Midbrain (tissue), 1 donor: ENCODE data around the gene DST.
A peak's percentile ranks its signal among the peaks of the same experiment; 100 is the strongest.
"Not testable (repeated sequence)": the region's sequence is repeated elsewhere in the genome, so short reads cannot be mapped to it uniquely, and the experiment has no call there.

Experiments used
- DNase-seq: peaks from one replicate; lab custom pipeline; 2025; lab: John Stamatoyannopoulos, UW

The DST gene

DNA sequence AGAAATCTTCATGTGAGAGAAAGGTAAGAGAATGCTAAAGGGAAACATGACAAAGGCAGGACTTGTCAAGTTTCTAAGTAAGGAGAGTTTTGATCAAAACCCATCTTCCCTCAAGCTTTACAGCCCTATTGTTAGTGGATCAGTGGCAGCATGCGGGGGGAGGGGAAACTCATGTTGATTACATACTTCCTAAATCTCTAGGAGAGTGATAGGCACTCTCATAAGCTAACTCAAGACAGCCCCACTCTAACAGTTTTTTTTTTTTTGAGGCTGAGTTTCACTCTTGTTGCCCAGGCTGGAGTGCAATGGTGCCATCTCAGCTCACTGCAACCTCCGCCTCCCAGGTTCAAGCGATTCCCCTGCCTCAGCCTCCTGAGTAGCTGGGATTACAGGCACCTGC lies 18.6 kb upstream of the DST start:
- not testable (repeated sequence) for DNase-seq

DNA sequence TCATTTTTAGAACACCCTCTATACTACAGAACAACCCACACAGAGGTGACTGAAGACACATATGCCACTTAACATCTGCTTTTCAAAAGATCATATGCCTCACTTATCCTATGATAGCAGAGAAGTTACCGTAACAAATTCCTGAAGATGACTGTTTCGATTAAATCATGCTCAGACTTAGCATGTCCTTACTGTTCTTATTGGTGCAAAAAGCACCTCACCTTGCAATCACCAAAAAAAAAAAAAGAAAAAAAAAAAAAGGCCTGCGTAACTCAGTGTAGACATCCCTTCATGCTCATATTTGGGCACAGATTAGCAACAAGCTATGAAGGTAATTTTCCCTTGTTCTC lies 17.7 kb upstream of the DST start:
- no peak for DNase-seq

DNA sequence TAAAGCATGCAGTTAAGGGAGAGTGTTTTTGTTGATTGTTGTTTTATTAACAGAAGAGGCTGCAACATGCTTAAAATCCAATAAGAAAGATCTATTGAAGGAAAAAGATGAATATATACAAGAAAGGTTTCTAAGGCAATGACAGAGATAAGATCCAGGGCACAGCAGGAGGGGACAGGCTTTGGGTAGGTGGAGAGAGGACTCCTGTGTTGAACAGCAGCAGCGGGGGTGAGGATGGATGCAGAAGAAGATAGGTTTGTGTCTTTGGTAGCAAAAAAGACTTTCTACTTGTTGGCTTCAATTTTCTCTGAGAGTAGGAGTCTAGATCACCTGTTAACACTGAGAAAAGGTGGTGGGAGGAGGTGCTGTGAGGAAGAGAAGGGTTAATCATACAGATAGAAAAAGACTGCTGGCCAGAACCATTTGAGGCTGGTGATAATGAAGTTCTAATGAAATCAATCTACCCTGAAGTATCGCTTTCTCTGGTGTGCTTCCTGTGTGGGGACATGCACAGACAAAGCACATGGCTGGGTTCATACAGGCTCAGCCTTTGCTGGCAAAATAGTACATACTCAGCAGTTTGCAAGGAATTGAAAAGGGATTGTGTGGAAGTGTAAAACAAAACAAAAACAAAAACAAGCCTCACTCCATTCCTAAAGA lies 17.2 kb upstream of the DST start:
- no peak for DNase-seq

DNA sequence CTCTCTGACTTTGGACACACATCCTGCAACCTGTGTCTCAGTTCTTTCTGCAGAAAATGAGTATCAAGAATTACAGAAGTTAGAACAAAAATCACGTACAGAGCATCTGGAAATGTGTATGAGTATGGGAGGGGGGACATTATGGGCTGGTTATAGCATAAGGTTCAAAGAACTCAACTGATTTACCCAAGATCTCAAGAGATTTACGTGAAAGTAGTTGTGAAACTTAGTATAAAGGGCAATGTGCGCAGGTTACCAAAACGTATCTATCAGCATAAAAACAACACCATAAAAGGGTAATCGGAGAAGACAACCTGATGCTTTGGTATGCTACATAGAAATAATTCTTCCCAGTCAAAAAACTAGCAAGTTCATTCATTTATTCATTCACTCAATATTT lies 15.6 kb upstream of the DST start:
- no peak for DNase-seq

DNA sequence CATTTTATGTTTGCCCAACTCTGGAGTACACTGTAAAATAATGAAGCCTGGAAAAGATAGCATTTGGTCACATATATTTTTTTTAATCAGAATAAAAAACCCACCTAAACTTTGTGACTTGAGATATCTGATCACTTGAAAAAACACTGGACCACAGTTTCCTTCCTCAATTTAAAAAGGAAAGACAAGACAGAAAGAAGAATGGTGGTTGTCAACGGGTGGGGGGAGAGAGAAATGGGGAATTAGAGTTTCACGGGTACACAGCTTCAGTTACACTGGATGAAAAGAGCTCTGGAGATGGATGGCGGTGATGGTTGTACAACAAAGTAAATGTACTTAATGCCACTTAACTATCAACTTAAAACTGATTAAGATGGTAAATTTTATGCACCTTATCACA lies 14.7 kb upstream of the DST start:
- DNase-seq: no peak

DNA sequence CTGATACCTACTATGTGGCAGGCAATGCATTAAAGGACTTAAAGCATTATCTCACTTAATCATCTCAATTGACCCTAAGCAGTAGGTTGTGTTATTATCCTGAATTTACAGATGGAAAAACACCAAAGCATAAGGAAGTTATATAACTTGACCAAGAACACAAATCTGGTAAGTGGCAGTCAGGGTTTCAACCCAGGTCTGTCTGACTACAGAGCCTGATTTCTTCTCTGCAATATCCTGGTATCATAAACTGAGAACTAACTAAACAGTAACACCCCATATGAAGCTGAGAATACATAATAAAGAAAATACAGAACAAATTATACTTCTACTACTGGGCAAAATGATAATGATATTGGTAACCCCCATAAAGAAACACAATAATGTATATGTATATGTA lies 13.8 kb upstream of the DST start:
- no peak for DNase-seq

DNA sequence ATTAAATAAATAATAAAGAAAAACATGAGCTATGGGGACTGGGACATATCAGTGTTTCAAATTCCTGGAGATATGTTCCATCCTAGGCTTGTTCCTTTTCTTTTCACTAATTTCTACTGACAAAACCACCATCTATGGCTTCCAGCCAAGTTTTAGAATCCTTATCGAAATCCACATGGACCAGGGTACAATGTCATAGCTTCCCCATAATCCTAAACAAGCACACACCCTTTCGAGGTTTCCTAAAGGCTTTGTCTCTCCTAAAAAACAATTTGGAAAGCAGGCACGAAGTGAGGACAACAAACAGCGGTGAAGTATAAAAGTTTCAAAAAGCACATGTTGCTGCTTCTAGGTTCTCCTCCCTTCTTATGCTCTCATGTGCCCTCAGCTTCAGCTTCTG lies 13.3 kb upstream of the DST start:
- DNase-seq: no peak

DNA sequence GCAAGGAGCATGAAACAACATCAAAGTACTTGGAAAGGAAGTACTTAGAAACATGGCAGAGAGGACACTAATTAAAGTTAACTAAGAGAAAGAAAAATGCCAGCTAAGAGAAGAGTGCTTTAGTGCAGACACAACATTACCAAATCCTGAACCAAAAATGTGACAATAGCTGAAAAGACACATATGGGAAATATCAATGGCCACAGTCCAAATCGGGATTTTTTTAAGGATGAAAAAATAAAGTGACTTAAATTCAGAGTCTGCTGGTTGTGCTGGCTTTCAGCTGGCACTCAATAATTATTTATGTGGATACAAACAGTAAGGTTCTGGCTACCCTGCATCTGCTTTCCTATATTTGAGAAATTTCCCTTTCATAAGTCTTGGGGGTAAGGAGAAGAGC lies 12.6 kb upstream of the DST start:
- DNase-seq: no peak

DNA sequence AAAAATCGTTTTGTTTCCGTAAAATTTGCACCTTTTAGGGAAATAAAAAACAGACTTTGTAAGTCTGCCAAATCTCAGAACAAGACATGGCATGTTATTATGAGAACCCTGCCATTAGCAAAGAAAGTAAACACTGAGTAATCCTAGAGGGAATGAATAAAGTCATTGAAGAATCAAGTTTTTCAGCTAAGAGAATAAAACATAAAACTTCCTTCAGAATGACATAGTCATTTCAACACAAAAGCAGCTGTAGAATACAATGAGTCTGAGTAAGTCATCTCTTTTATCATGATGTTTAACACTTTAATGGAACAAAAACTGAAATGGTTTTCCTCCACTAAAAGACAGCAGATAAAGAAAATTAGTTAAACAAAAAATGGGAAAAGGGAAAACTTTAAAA lies 10.3 kb upstream of the DST start:
- peak; percentile 47 for DNase-seq

DNA sequence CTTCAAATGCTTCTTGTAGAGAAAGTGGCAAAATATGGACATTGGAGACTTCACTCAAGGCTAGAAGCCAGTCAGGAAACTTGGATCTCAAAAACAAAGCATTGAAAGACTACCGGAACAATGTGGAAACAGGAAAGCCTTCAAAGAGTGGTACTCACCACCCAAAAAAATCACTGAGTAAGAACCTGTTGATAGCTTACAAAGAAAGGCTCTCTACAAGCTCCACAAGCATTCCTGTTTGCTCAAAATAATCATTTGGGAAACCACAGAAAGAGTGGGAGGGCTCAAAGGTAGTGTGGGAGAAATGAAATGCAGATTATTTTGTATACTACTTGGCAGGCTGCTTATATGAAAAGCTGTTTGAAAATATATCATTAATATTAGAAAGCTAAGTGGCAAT lies 9.5 kb upstream of the DST start:
- no peak for DNase-seq

DNA sequence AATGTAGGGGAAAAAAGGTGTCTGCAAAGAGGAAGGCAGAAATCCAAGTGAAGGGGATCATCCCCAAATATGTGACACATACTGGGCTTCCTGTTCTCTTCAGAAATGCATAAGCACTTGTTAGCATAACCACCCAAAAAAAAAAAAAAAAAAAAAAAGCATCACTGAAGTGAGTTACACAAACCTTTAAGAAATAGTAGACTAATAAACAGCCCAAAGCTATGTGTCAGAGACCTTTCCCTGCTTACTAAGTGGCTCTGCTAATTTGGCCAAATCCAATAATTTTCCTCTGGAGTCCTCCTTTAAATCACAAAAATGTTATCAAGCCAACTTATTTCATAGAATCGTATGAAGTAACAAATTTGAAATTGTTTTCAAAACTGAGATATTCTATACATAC lies 7.5 kb upstream of the DST start:
- no peak for DNase-seq

DNA sequence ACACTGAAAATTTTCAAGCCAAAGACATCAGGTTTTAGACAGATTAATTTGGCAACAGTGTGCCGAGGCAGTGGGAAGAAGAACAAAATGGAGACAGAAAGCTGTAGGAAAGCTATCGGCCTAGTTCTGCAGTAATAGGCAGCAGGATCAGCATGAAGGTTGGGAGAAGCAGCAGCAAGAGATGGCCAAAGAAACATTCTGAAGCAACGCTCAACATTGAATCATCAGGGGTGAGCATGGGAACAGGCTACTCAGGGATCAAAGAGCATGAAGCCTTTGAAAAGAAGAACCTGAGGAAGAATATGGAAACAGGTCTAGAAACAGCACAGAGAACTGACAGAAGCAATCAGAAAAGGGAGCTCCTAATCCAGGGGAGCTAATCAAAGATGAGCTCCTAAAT lies 7.1 kb upstream of the DST start:
- no peak for DNase-seq

DNA sequence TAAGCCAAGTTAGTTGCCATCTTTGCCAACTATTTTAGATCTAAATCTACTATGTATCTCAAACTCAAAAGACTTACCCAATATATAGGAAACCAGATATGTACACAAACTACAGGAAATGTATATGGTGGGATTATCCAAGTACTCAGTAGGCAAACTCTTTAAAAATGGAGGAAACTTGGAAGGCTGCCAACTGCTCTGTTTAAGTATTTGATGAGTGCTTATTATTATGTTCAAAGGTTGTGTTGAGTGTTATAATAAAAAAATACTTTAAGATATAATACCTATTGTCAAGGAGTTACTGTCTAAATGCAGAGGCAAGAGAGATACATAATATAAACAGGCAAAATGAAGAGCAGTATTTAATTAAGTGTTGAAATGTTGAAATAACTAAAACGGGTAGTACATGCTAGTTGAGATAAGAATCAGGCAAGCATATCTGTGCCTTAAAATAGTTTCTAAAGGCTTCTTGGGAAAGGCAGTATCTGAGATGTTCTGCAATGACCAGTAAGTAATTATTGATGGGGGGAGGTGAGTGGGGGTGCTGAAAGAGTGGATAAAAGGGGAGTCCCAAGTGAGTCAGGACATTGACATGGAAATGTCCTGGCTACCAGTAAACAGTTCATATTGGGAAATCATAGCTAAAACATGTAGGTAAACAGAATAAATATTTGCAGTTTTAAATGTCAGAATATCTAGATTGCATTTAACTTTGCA lies 6.5 kb upstream of the DST start:
- DNase-seq: no peak

DNA sequence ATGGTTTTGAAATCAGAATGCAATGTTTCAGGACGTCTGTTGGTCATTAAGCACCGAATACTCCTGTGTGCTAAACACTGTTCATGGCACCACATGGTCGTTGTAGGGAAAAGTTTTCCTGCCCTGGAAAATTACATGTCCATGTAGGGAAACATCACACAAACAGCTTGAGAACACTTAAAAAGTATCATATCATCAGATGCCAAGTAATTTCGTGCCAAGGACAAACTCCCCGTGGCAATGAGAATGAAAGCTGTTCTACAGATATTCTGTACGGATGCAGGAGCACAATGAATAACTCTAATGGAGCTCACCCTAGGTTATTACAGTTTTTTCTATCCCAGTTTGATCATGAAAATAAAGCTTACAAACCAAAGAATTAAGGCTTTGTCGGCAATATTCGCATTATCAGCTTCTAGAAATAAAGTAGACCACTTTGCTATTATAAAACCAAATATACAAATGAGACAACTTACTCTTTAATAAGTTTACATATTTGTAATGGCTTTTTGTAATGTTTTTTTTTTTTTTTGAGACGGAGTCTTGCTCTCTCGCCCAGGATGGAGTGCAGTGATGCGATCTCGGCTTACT lies 4.6 kb upstream of the DST start:
- no peak for DNase-seq

DNA sequence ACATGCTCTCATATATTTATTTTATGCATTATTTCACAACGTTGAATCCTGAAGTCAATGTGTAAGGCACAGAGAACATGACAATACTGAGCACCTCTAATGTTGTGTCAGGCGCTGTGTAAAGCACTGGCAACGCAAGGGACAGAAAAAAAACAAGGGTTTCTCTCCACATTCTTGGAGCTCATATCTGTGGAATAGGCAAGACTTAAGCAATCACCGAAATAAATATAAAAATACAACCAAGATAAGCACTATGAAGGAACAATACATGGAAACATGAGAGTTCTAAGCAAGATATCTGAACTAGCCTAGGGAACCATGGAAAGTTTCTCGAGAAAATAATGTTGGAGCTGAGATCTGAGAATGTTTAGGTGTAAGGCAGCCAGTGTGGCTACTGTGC lies 1.7 kb upstream of the DST start:
- DNase-seq: no peak

DNA sequence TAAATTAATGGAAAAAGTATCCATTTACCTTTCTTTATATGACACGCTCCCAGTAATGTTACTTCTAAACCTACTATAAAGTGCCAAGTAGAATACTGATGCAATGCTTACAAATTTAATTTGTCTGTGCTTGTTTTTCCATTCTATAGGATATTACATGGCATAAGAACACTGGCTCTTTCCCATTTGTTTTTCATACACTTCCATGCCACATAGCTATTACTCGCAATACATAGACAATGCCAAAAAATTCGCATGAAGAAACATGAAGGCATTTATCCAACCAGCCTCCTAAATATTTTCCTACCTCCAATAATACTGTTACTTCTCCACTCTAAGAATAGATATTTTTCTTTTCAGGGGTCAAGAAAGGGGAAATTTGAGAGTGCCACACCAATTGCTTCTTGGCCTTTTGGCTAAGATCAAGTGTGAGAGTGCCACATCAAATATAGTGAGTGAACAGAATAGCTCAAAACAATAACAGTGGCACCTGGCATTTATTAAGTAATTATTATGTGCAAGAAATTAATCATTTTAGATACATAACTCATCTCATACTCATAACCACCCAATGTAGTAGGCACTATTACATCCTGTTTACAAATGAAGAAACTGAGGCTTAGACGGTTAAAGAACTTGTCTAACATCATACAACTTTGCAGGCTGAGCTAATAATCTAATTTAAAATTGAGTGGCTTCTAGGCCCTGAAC lies 845 bp upstream of the DST start:
- DNase-seq: no peak

DNA sequence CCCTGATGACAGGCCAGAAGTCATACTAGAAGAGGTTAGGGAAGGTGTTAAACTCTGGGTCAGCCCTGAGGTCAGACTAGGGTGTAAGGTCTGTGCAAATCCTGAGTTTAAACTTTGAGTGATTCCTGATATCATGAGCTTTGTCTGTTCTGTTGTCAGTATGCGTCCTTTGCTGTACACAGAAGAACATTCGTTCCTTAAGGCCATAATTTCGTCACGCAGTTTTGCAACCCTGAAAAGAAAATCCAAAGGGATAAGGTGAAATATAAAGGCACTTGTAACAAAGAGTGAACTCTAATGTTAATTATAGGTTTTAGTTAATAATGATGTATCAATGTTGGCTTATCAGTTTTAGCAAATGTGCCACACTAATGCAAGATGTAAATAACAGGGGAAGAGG lies 2.3 kb downstream of the DST start:
- no peak for DNase-seq

DNA sequence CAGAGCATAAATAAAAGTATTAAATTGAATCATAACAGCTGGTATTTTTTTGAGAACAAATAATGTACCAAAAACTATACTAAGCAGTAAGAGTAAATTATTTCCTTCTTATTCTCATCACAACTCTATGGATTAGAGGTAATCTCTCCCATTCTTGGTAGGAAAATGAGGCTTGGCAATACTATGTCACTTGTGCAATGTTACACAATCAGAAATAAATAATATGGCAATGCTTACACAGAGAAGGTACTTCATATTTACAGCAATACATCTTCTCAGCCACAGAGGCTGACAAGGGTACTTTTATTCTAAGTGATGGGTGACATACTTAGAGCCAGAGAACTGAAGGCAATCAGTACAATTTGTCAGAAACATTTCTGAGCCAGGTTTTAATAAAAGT lies 3.9 kb downstream of the DST start:
- DNase-seq: no peak

DNA sequence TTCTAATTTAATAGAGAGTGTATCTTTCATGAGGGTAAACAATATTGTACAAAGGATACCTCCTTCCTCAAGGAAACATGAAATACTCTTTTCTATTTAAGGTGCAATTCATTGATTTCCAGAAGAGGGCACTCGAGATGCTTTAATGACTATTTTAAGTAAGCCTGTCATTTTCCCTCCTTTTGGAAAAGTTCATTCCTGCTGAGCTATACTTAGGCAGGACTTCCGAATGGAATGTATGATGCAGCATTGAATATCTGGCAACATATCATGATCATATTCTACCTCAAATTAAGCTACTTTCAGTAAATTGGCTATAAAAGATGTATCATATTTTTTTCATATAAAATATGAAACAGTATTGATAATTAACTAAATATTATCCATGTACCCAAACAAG lies 5.0 kb downstream of the DST start:
- peak; percentile 54 for DNase-seq

DNA sequence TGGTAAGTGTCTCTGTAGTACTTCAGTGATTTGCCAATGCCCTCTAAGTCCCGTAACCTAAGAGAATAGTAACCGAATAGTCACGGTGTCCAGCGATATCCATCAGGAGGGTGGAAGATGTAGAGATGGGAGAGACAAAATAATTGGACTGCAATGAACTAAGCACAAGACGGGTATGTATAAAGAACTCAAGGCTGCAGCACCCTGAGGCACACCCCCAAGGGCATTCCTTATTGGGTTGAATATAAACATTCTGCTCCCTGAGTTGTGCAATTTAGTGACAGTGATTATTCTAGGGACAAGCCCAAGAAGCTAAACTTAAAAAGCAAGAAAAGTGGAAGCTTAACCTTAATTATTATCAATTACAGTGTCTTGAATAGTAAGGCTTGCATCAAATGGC lies 14.6 kb downstream of the DST start:
- no peak for DNase-seq

DNA sequence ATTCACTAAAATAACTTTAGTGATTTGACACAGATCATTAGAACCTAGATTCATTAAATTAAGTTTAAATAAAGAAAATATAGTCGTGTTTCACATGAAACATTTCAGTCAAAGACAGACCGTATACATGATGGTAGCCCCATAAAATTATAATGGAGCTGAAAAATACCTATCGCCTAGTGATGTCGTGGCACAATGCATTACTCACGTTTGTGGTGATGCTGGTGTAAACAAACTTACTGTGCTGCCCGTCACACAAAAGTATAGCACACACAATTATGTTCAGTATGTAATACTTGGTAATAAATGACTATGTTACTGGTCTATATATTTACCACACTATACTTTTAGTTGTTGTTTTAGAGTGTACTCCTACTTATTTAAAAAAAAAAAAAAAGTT lies 17.3 kb downstream of the DST start:
- no peak for DNase-seq

DNA sequence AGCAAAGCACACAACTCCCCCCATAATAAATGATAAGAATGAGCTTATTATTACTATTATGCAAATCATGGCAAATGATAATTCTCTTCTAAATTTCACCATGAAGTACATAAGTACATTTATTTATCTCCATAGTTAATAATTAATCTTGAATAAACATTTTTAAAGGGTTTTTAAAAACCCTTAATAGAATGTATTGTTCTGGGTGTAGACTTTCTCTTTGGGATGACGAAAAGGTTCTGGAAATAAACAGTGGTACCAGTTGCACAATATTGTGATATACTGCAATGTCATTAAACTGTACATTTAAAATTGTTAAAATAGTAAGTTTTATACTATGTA lies 18.0 kb downstream of the DST start:
- DNase-seq: no peak

DNA sequence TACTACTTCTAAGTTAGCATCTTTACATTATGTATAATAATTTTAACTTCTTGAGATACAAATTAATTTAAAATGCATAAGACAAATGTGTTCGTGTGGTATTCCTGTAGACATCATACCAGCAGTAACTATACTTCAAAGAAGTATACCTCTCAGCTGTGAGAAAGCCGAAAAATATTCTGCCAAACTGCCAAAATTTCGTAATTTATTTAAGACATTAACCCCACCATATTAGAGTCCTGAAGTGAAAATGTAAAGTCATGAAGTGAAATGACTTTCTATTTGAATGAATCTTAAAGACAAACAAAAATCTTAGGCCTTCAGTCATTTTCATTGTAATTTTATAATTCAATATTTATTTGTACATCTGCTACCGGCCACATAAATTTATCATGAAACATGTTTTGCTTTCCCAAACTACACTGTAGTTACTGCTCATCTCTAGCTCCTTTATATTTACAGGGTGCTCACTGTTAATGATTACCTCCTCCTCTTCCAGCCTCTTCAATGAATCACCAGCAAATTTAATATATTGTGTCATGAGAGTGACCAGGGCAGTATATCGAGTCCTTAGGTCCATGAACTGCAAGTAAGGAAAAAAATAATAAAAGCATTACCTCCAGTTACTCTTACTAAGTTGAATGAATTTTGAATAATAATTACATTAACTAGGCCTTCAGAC lies 18.5 kb downstream of the DST start:
- DNase-seq: no peak
